HCT116 (cell line): Measurements from ENCODE around the gene CTU1. TPM values are rescaled to one million over a fixed set of nuclear protein-coding genes. Genes with fewer than 3 reads are reported as not detected.

Experiments
- ATAC-seq: fragments of 200-7000 bp; cut with Tn5 transposase; 2 replicates; pipeline ENCODE4 v1.9.1; 2020; ENCODE audit warnings: mild to moderate bottlenecking, moderate library complexity
- BruUV-seq: library from RNA; stranded (reverse); fragments of 400-500 nt; replicated peaks from 2 replicates; lab custom pipeline; 2021; lab: Mats Ljungman, UMichigan
- CTCF ChIA-PET: fragments of 300-600 bp; sonication (Branson Sonifier 250); formaldehyde crosslinking; loops from one replicate; lab custom pipeline; 2021; ENCODE audit warnings: antibody characterized with exemption; lab: Charles Lee
- POLR2A ChIA-PET: fragments of 300-600, 350-600 bp; sonication (Branson Sonifier 250); formaldehyde crosslinking; loops from one replicate; lab custom pipeline; 2021; ENCODE audit warnings: antibody characterized with exemption; lab: Charles Lee
- RAD21 ChIA-PET, 2 experiments: fragments of 300-600 bp; sonication (Branson Sonifier 250); formaldehyde crosslinking; loops; one replicate each; lab custom pipeline; 2023; ENCODE audit warnings: low total read pairs in 2 of 2; ENCODE audit not compliant: uncharacterized antibody in 2 of 2, unreplicated experiment in 2 of 2, low non-redundant PET in 1 of 2; lab: Charles Lee
- DNase-seq: peaks from one replicate; pipeline ENCODE4 v3.0.0-alpha.2; 2010; ENCODE audit warnings: low read depth, low spot score
- H2AFZ ChIP-seq: fragments of 200-600 bp; shearing (Covaris generic), sonication (generic); 2 replicates; pipeline ENCODE4 v1.6.1; 2017; ENCODE audit warnings: low read depth, mixed run types, mixed read lengths, antibody characterized with exemption, low read length; ENCODE audit not compliant: poor library complexity, severe bottlenecking
- H3K27ac ChIP-seq: 2 replicates; pipeline ENCODE4 v1.5.1; 2012; ENCODE audit warnings: low read depth, low read length
- H3K27me3 ChIP-seq: fragments of 200-600 bp; sonication (generic); 2 replicates; pipeline ENCODE4 v1.6.1; 2016; ENCODE audit warnings: mixed run types, low read length, mixed read lengths; ENCODE audit not compliant: insufficient read depth
- H3K36me3 ChIP-seq, 2 experiments: fragments of 200-500 bp in 1 of 2; fragments of 200-600 bp in 1 of 2; sonication (Bioruptor generic) in 1 of 2; sonication (generic) in 1 of 2; 2 replicates each; pipeline versions ENCODE4 v1.5.1 to v1.6.1; 2014 to 2016; ENCODE audit warnings: low read length in 2 of 2, inconsistent platforms in 1 of 2, mixed read lengths in 1 of 2, mixed run types in 1 of 2; ENCODE audit not compliant: insufficient read depth in 2 of 2, control insufficient read depth in 1 of 2
- H3K4me1 ChIP-seq, 2 experiments: fragments of 200-600 bp in 1 of 2; sonication (generic) in 1 of 2; 2 replicates each; pipeline versions ENCODE4 v1.5.1 to v1.6.1; 2012 to 2017; ENCODE audit warnings: low read length in 2 of 2, inconsistent platforms in 1 of 2, mild to moderate bottlenecking in 1 of 2, mixed read lengths in 1 of 2, mixed run types in 1 of 2, moderate library complexity in 1 of 2; ENCODE audit not compliant: insufficient read depth in 2 of 2, control insufficient read depth in 1 of 2
- H3K4me2 ChIP-seq: fragments of 200-600 bp; sonication (generic); 2 replicates; pipeline ENCODE4 v1.6.1; 2017; ENCODE audit warnings: mixed run types, low read length, mixed read lengths
- H3K4me3 ChIP-seq, 2 experiments: fragments of 200-600 bp in 1 of 2; sonication (generic) in 1 of 2; replicated peaks in 1 of 2; 2 replicates each; pipeline ENCODE4 v1.5.1; 2011 to 2016; ENCODE audit warnings: low read length in 2 of 2, control low read depth in 1 of 2, low read depth in 1 of 2, mild to moderate bottlenecking in 1 of 2, mixed read lengths in 1 of 2, mixed run types in 1 of 2
- H3K79me2 ChIP-seq: fragments of 200-600 bp; sonication (generic); 2 replicates; pipeline ENCODE4 v1.6.1; 2017; ENCODE audit warnings: mild to moderate bottlenecking, mixed run types, low read length, moderate library complexity, mixed read lengths; ENCODE audit not compliant: insufficient read depth
- H3K9ac ChIP-seq: fragments of 200-600 bp; sonication (generic); 2 replicates; pipeline ENCODE4 v1.6.1; 2016; ENCODE audit warnings: low read length, mixed read lengths
- H3K9me2 ChIP-seq: fragments of 200-600 bp; sonication (generic), shearing (Covaris generic); 2 replicates; pipeline ENCODE4 v1.6.1; 2017; ENCODE audit warnings: mixed run types, mild to moderate bottlenecking, moderate library complexity; ENCODE audit not compliant: insufficient read depth
- H3K9me3 ChIP-seq, 2 experiments: fragments of 200-500 bp in 1 of 2; fragments of 200-600 bp in 1 of 2; sonication (Bioruptor generic) in 1 of 2; sonication (generic) in 1 of 2; 2 replicates each; pipeline ENCODE4 v1.6.1; 2014 to 2017; ENCODE audit warnings: low read length in 2 of 2, mixed read lengths in 2 of 2, inconsistent platforms in 1 of 2, low read depth in 1 of 2, mild to moderate bottlenecking in 1 of 2, mixed run types in 1 of 2, moderate library complexity in 1 of 2; ENCODE audit not compliant: control insufficient read depth in 1 of 2, insufficient read depth in 1 of 2
- H4K20me1 ChIP-seq: fragments of 200-600 bp; sonication (generic), shearing (Covaris generic); 2 replicates; pipeline ENCODE4 v1.6.1; 2017; ENCODE audit warnings: mixed run types, mild to moderate bottlenecking, moderate library complexity; ENCODE audit not compliant: insufficient read depth
- CBX3 ChIP-seq: IDR thresholded peaks from 2 replicates; pipeline ENCODE4 v1.6.1; 2012; ENCODE audit warnings: low read depth
- CTCF ChIP-seq, 3 experiments: fragments of 200-600 bp in 1 of 3; sonication (generic) in 1 of 3; IDR thresholded peaks in 2 of 3; conservative IDR thresholded peaks in 1 of 3; 2 replicates each; pipeline ENCODE4 v1.5.1; 2012 to 2017; ENCODE audit warnings: low read depth in 2 of 3, low read length in 2 of 3, antibody characterized with exemption in 1 of 3, borderline replicate concordance in 1 of 3, control low read depth in 1 of 3, mild to moderate bottlenecking in 1 of 3, mixed read lengths in 1 of 3, mixed run types in 1 of 3, moderate library complexity in 1 of 3; ENCODE audit not compliant: insufficient read depth in 1 of 3
- EGR1 ChIP-seq: IDR thresholded peaks from 2 replicates; pipeline ENCODE4 v1.6.1; 2012; ENCODE audit warnings: low read depth
- JUND ChIP-seq: IDR thresholded peaks from 2 replicates; pipeline ENCODE4 v1.6.1; 2012
- MAX ChIP-seq: IDR thresholded peaks from 2 replicates; pipeline ENCODE4 v1.6.1; 2012
- POLR2A ChIP-seq: IDR thresholded peaks from 2 replicates; pipeline ENCODE4 v1.7.0; 2011; ENCODE audit warnings: borderline replicate concordance; ENCODE audit not compliant: insufficient read depth, insufficient read length; ENCODE audit errors: extremely low read depth
- RAD21 ChIP-seq: IDR thresholded peaks from 2 replicates; pipeline ENCODE4 v1.6.1; 2012; ENCODE audit warnings: low read depth, mild to moderate bottlenecking
- SIN3A ChIP-seq: IDR thresholded peaks from 2 replicates; pipeline ENCODE4 v1.6.1; 2012; ENCODE audit warnings: low read depth
- SP1 ChIP-seq: IDR thresholded peaks from 2 replicates; pipeline ENCODE4 v1.6.1; 2012; ENCODE audit warnings: low read depth
- YY1 ChIP-seq: IDR thresholded peaks from 2 replicates; pipeline ENCODE4 v1.6.1; 2011; ENCODE audit warnings: low read length, low read depth, moderate library complexity, mild to moderate bottlenecking; ENCODE audit not compliant: insufficient replicate concordance; ENCODE audit errors: extremely low read depth
- ZFX ChIP-seq: fragments of 450-650 bp; IDR thresholded peaks from 2 replicates; pipeline ENCODE4 v1.6.1; 2017
- ZNF274 ChIP-seq: fragments of 200-500 bp; sonication (Bioruptor generic); IDR thresholded peaks from 2 replicates; pipeline ENCODE4 v1.6.1; 2014; ENCODE audit warnings: mild to moderate bottlenecking, low read depth, low read length, inconsistent platforms
- intact Hi-C: fragments of 100-400 bp; cut with micrococcal nuclease; formaldehyde crosslinking; loops from 2 replicates; pipeline ENCODE4 v1.10.0; 2022
- total RNA-seq: library from RNA; stranded (reverse); gene quantifications from one replicate; pipeline ENCODE4 v1.2.1, GENCODE V29; 2021; ENCODE audit not compliant: unreplicated experiment
- TF ChIP-seq, protein P1 (sequence below): IDR thresholded peaks from 2 replicates; pipeline ENCODE4 v1.6.1; 2011; ENCODE audit warnings: mild to moderate bottlenecking, low read length, moderate library complexity; ENCODE audit not compliant: insufficient replicate concordance; ENCODE audit errors: extremely low read depth

Gene CTU1
- total RNA-seq, 1 experiment from 2014 or later = 14.0 TPM

GRCh38 chr19:51089786-51090185 lies 18.4 kb downstream of the CTU1 start:
- ATAC-seq = no peak
- no peak for DNase-seq
- CTCF ChIA-PET = interaction anchor here (1.3 kb wide), 1 partner anchor 69 kb away, joined by 5 read pairs; no protein-coding TSS in a partner anchor
- RAD21 ChIA-PET = no interaction called here
- no peaks in the 10 kb centered on the region for H3K27me3 ChIP-seq
- TF ChIP-seq ZFX (no peak), SP1 (no peak), MAX (no peak), ZNF274 (no peak), RAD21 (no peak)
- TF ChIP-seq, all 23 proteins: peak for 0
- Histone ChIP-seq H3K9me3 (no peaks in the 10 kb centered on the region), H3K27ac (no peak overlapping the region), H3K4me1 (peaks cover 2 to 6% of the 10 kb centered on the region in 2 experiments; a peak in 2 of 4 replicates), H4K20me1 (no peaks in the 10 kb centered on the region), H3K4me2 (no peak overlapping the region), H3K9ac (no peak overlapping the region), H2AFZ (no peak overlapping the region), H3K36me3 (no peaks in the 10 kb centered on the region), H3K4me3 (no peak overlapping the region), H3K79me2 (no peaks in the 10 kb centered on the region), H3K9me2 (no peaks in the 10 kb centered on the region)
- intact Hi-C loops = loop anchor here (5.0 to 10.0 kb wide), 2 partner anchors 297 to 725 kb away; partner anchors contain the start of genes ACP4 and NAPSA
- no TSS peak for BruUV-seq
- POLR2A ChIA-PET = no interaction called here

GRCh38 chr19:51086153-51086850 lies 21.9 kb downstream of the CTU1 start:
- H3K27me3 ChIP-seq = no peaks in the 10 kb centered on the region
- H3K36me3 ChIP-seq = no peaks in the 10 kb centered on the region
- ChIA-PET RAD21 (no interaction called here), POLR2A (no interaction called here), CTCF (interaction anchor here (1.0 kb wide), 1 partner anchor 10 kb away, joined by 4 read pairs; no protein-coding TSS in a partner anchor)
- no peaks in the 10 kb centered on the region for H3K9me3 ChIP-seq
- ATAC-seq (no peak), DNase-seq (no peak)
- no TSS peak for BruUV-seq
- H3K27ac ChIP-seq = no peak overlapping the region
- no peak for TF ChIP-seq JUND
- TF ChIP-seq CTCF (IDR thresholded peaks at IDR 0.05 in 2 of 3, conservative IDR thresholded peaks at IDR 0.05 in 1 of 3; ENCODE audit: borderline replicate concordance in 1 of 3, insufficient read depth in 1 of 3, low read depth in 2 of 3, low read length in 2 of 3) = no peak
- TF ChIP-seq MAX = no peak
- no peak for TF ChIP-seq CBX3
- TF ChIP-seq POLR2A = no peak
- no peak for TF ChIP-seq YY1
- no peak for TF ChIP-seq SP1
- TF ChIP-seq, protein P1, sequence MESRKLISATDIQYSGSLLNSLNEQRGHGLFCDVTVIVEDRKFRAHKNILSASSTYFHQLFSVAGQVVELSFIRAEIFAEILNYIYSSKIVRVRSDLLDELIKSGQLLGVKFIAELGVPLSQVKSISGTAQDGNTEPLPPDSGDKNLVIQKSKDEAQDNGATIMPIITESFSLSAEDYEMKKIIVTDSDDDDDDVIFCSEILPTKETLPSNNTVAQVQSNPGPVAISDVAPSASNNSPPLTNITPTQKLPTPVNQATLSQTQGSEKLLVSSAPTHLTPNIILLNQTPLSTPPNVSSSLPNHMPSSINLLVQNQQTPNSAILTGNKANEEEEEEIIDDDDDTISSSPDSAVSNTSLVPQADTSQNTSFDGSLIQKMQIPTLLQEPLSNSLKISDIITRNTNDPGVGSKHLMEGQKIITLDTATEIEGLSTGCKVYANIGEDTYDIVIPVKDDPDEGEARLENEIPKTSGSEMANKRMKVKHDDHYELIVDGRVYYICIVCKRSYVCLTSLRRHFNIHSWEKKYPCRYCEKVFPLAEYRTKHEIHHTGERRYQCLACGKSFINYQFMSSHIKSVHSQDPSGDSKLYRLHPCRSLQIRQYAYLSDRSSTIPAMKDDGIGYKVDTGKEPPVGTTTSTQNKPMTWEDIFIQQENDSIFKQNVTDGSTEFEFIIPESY = no peak
- TF ChIP-seq SIN3A = no peak
- no peak for TF ChIP-seq EGR1
- H3K9ac ChIP-seq = no peak overlapping the region
- H4K20me1 ChIP-seq = no peaks in the 10 kb centered on the region
- no peak overlapping the region for H3K4me3 ChIP-seq
- no peak overlapping the region for H2AFZ ChIP-seq
- peaks cover 0 to 6% of the 10 kb centered on the region in 2 experiments; a peak in 1 of 4 replicates for H3K4me1 ChIP-seq
- H3K4me2 ChIP-seq = no peak overlapping the region
- H3K9me2 ChIP-seq = no peaks in the 10 kb centered on the region
- no peaks in the 10 kb centered on the region for H3K79me2 ChIP-seq
- intact Hi-C loops = no loop called here
